Mammary epithelial cell (primary cell): ENCODE data around the gene VWA3A.

ENCODE experiments used
- CTCF ChIP-seq, 2 donors: IDR thresholded peaks in 1 of 2; conservative IDR thresholded peaks in 1 of 2; 2 replicates each; pipeline ENCODE4 v1.5.1; 2011 to 2012; ENCODE audit warnings: inconsistent platforms in 2 of 2, low read length in 2 of 2, mild to moderate bottlenecking in 2 of 2, control low read depth in 1 of 2, low read depth in 1 of 2; ENCODE audit not compliant: insufficient read depth in 1 of 2; ENCODE audit errors: extremely low read depth in 1 of 2
- EZH2 ChIP-seq: IDR thresholded peaks from 2 replicates; pipeline ENCODE4 v1.6.1; 2012; ENCODE audit warnings: low read length, inconsistent platforms, borderline replicate concordance

GRCh38 chr16:22198547-22199293, 106.4 kb downstream of the VWA3A start:
- peak in 1 of 2 donors; percentile 8 for TF ChIP-seq CTCF (conservative IDR thresholded peaks at IDR 0.05 in 1 of 2, IDR thresholded peaks at IDR 0.05 in 1 of 2; ENCODE audit: extremely low read depth in 1 of 2, insufficient read depth in 1 of 2, low read depth in 1 of 2, low read length in 2 of 2)
- no peak for TF ChIP-seq EZH2
